A549 (cell line): ENCODE measurements around the gene ADAMTS13.

Experiments
- CEBPB ChIP-seq, 2 experiments: fragments of >200 bp in 1 of 2; sonication (Bioruptor Twin) in 1 of 2; formaldehyde crosslinking in 1 of 2; IDR thresholded peaks; 2 replicates each; pipeline ENCODE4 v1.6.1; 2012 to 2016
- GATA3 ChIP-seq: IDR thresholded peaks from 2 replicates; pipeline ENCODE4 v1.6.1; 2012; ENCODE audit warnings: borderline replicate concordance
- HMGXB4 ChIP-seq: fragments of 250-450 bp; sonication (Bioruptor Pico); IDR thresholded peaks from 2 replicates; pipeline ENCODE4 v1.5.0; 2021; ENCODE audit warnings: mild to moderate bottlenecking, moderate library complexity, borderline replicate concordance
- JUNB ChIP-seq: fragments of >200 bp; sonication (Bioruptor Twin); formaldehyde crosslinking; IDR thresholded peaks from 2 replicates; pipeline ENCODE4 v1.6.1; 2016
- KDM1A ChIP-seq: fragments of 200-600 bp; sonication (generic); IDR thresholded peaks from 2 replicates; pipeline ENCODE4 v1.6.1; 2016; ENCODE audit warnings: low read depth, mild to moderate bottlenecking
- MAX ChIP-seq: IDR thresholded peaks from 2 replicates; pipeline ENCODE4 v1.6.1; 2012
- MAZ ChIP-seq: fragments of 150-350 bp; IDR thresholded peaks from 2 replicates; pipeline ENCODE4 v1.6.1; 2014; ENCODE audit warnings: antibody characterized with exemption, low read depth, low read length, borderline replicate concordance
- NFE2L2 ChIP-seq: fragments of 150-350 bp; conservative IDR thresholded peaks from 2 replicates; pipeline ENCODE4 v1.6.1; 2014; ENCODE audit warnings: low read length
- RAD21 ChIP-seq, 2 experiments: fragments of >200 bp in 1 of 2; sonication (Bioruptor Twin) in 1 of 2; formaldehyde crosslinking in 1 of 2; IDR thresholded peaks in 1 of 2; conservative IDR thresholded peaks in 1 of 2; 2 replicates in 1 of 2; 3 replicates in 1 of 2; pipeline ENCODE4 v1.6.1; 2012 to 2018; ENCODE audit warnings: inconsistent platforms in 1 of 2
- SMC3 ChIP-seq: fragments of >200 bp; sonication (Bioruptor Twin); formaldehyde crosslinking; IDR thresholded peaks from 3 replicates; pipeline ENCODE4 v1.6.1; 2018; ENCODE audit warnings: inconsistent platforms
- TF ChIP-seq, protein P1 (sequence below): fragments of >200 bp; sonication (Bioruptor Twin); formaldehyde crosslinking; IDR thresholded peaks from 3 replicates; pipeline ENCODE4 v1.5.1; 2016
- TF ChIP-seq, protein P2 (sequence below): fragments of 250-450 bp; sonication (Bioruptor Pico); IDR thresholded peaks from 2 replicates; pipeline ENCODE4 v1.5.0; 2020; ENCODE audit warnings: low read depth, mild to moderate bottlenecking, moderate library complexity

DNA sequence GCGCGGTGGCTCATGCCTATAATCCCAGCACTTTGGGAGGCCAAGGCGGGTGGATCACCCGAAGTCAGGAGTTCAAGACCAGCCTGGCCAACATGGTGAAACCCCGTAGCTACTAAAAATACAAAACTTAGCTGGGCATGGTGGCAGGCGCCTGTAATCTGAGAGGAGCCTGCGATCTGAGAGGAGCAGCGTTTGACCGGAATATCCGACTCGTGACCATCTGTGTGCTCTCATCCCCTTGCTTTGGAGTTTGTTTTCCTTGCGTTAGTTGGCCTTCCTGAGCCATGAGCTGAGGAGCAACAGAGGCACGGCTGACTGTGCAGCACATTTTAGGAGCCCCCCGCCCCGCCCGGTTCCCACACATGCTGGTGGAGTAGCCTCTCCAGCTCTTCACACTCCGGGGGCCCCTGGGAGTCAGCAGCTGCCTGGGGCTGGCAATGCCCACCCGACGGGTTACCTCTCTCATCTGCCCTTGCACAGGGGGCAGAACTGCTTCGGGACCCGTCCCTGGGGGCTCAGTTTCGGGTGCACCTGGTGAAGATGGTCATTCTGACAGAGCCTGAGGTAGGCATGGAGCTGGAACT, 3.0 kb downstream of the ADAMTS13 start:
- no peak for TF ChIP-seq HMGXB4 (CRISPR knock-in tag)
- no peak for TF ChIP-seq SMC3
- TF ChIP-seq, protein P1, sequence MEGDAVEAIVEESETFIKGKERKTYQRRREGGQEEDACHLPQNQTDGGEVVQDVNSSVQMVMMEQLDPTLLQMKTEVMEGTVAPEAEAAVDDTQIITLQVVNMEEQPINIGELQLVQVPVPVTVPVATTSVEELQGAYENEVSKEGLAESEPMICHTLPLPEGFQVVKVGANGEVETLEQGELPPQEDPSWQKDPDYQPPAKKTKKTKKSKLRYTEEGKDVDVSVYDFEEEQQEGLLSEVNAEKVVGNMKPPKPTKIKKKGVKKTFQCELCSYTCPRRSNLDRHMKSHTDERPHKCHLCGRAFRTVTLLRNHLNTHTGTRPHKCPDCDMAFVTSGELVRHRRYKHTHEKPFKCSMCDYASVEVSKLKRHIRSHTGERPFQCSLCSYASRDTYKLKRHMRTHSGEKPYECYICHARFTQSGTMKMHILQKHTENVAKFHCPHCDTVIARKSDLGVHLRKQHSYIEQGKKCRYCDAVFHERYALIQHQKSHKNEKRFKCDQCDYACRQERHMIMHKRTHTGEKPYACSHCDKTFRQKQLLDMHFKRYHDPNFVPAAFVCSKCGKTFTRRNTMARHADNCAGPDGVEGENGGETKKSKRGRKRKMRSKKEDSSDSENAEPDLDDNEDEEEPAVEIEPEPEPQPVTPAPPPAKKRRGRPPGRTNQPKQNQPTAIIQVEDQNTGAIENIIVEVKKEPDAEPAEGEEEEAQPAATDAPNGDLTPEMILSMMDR: no peak
- TF ChIP-seq JUNB: no peak
- TF ChIP-seq MAX: no peak
- TF ChIP-seq MAZ: no peak
- TF ChIP-seq RAD21 (conservative IDR thresholded peaks at IDR 0.05 in 1 of 2, IDR thresholded peaks at IDR 0.05 in 1 of 2): no peak
- TF ChIP-seq CEBPB (IDR thresholded peaks at IDR 0.05): no peak
- no peak for TF ChIP-seq NFE2L2
- TF ChIP-seq KDM1A: no peak
- TF ChIP-seq GATA3: no peak
- TF ChIP-seq, protein P2, sequence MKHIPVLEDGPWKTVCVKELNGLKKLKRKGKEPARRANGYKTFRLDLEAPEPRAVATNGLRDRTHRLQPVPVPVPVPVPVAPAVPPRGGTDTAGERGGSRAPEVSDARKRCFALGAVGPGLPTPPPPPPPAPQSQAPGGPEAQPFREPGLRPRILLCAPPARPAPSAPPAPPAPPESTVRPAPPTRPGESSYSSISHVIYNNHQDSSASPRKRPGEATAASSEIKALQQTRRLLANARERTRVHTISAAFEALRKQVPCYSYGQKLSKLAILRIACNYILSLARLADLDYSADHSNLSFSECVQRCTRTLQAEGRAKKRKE (CRISPR knock-in tag): no peak
